Panc1 (cell line): ENCODE measurements around the gene FKBP2. TPM values are rescaled to one million over a fixed set of nuclear protein-coding genes. Genes with fewer than 3 reads are reported as not detected.

ENCODE experiments used
- ATAC-seq: fragments of 200-7000 bp; cut with Tn5 transposase; 2 replicates; pipeline ENCODE4 v1.9.1; 2020; ENCODE audit warnings: mild to moderate bottlenecking, moderate library complexity
- BruUV-seq: library from RNA; stranded (reverse); fragments of 400-500 nt; replicated peaks from 2 replicates; lab custom pipeline; 2021; lab: Mats Ljungman, UMichigan
- CTCF ChIA-PET: fragments of 300-600 bp; sonication (Branson Sonifier 250); formaldehyde crosslinking; loops from one replicate; lab custom pipeline; 2022; ENCODE audit warnings: antibody characterized with exemption; lab: Charles Lee
- POLR2A ChIA-PET: fragments of 300-600 bp; sonication (Branson Sonifier 250); formaldehyde crosslinking; loops from one replicate; lab custom pipeline; 2022; ENCODE audit warnings: antibody characterized with exemption; lab: Charles Lee
- DNase-seq: peaks from one replicate; pipeline ENCODE4 v3.0.0-alpha.2; 2010; ENCODE audit warnings: low read depth, low spot score
- H3K27ac ChIP-seq: 2 replicates; pipeline ENCODE4 v1.5.1; 2011; ENCODE audit warnings: mild to moderate bottlenecking, low read length, inconsistent platforms
- H3K27me3 ChIP-seq: fragments of 200-500 bp; sonication (Bioruptor generic); 2 replicates; pipeline ENCODE4 v1.6.0; 2014; ENCODE audit warnings: low read length, inconsistent platforms; ENCODE audit not compliant: control insufficient read depth, insufficient read depth
- H3K36me3 ChIP-seq: fragments of 200-500 bp; sonication (Bioruptor generic); 2 replicates; pipeline ENCODE4 v1.5.1; 2014; ENCODE audit warnings: inconsistent platforms, mild to moderate bottlenecking, low read length, moderate library complexity; ENCODE audit not compliant: control insufficient read depth, insufficient read depth
- H3K4me1 ChIP-seq: 2 replicates; pipeline ENCODE4 v1.5.1; 2011; ENCODE audit warnings: inconsistent platforms, mild to moderate bottlenecking, low read length, moderate library complexity; ENCODE audit not compliant: control insufficient read depth, insufficient read depth
- H3K4me3 ChIP-seq, 2 experiments: 2 replicates each; pipeline ENCODE4 v1.5.1; 2011 to 2012; ENCODE audit warnings: low read depth in 2 of 2, low read length in 2 of 2, mild to moderate bottlenecking in 2 of 2, inconsistent platforms in 1 of 2, moderate library complexity in 1 of 2
- H3K9me3 ChIP-seq: fragments of 200-500 bp; sonication (Bioruptor generic); 2 replicates; pipeline ENCODE4 v1.5.1; 2014; ENCODE audit warnings: low read depth, mild to moderate bottlenecking, inconsistent platforms, low read length, moderate library complexity; ENCODE audit not compliant: control insufficient read depth, insufficient read depth
- CTCF ChIP-seq: fragments of 450-650 bp; IDR thresholded peaks from 2 replicates; pipeline ENCODE4 v1.5.1; 2017; ENCODE audit warnings: mild to moderate bottlenecking
- POLR2AphosphoS5 ChIP-seq: IDR thresholded peaks from 2 replicates; pipeline ENCODE4 v1.6.1; 2012; ENCODE audit warnings: mild to moderate bottlenecking, low read depth, low read length, moderate library complexity
- SIN3A ChIP-seq: IDR thresholded peaks from 2 replicates; pipeline ENCODE4 v1.6.1; 2012; ENCODE audit warnings: low read depth, mild to moderate bottlenecking, low read length, moderate library complexity, borderline replicate concordance; ENCODE audit not compliant: insufficient read depth
- TCF7L2 ChIP-seq: IDR thresholded peaks from 2 replicates; pipeline ENCODE4 v1.6.1; 2011; ENCODE audit warnings: mild to moderate bottlenecking, low read depth, low read length, inconsistent platforms
- in situ Hi-C: cut with HindIII; loops from 2 replicates; pipeline ENCODE4 v1.10.0; 2016; ENCODE audit warnings: low sequenced_read_pairs, low pct_unique_long_range_greater_than_20kb
- intact Hi-C: fragments of 100-400 bp; cut with micrococcal nuclease; formaldehyde crosslinking; loops from one replicate; pipeline ENCODE4 v1.10.0; 2022; ENCODE audit not compliant: unreplicated experiment
- total RNA-seq: library from RNA; stranded (reverse); gene quantifications from one replicate; pipeline ENCODE4 v1.2.1, GENCODE V29; 2021; ENCODE audit not compliant: unreplicated experiment
- TF ChIP-seq, protein P1 (sequence below), 2 experiments: IDR thresholded peaks; 2 replicates each; pipeline ENCODE4 v1.6.1; 2011 to 2012; ENCODE audit warnings: low read depth in 2 of 2, control low read depth in 1 of 2, low read length in 1 of 2, mild to moderate bottlenecking in 1 of 2, moderate library complexity in 1 of 2; ENCODE audit not compliant: insufficient read depth in 1 of 2

The FKBP2 gene
- total RNA-seq, 1 experiment from 2014 or later, result 71.8 TPM

DNA sequence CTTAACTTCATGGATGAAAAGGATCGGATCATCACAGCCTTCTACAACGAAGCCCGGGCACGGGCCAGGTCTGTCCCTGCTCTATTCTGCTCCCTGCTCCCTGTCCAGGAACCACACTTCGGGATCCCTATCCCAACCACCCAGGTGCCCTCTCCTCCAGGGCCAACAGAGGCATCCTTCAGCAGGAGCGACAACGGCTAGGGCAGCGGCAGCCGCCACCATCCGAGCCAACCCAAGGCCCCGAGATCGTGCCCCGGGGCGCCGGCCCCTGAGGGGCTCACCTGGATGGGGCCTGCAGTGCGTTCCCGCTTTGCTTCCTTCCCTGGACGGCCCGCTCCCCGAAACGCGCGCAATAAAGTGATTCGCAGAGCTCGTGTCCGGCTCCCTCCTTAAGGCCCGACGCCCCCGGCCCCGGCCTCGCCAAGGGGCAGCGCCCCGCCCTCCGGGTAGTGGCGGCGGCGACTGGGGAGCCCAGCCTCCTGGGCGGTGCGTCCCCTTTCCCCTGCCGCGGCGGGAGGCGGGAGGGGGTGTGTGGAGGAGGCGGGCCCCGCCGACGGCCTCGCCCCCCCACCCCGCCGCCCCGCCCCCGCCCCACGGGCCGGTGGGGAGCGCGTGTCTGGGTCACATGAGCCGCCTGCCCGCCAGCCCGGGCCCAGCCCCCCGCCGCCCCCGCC, 6.8 kb upstream of the FKBP2 start, which contains the start of gene VEGFB:
Gene VEGFB, plus strand, starts transcription at position 672 of the 674 bp plus-strand sequence. CDS start 250 bp downstream, outside the sequence.
- Histone ChIP-seq H3K27me3 (no peaks in the 10 kb centered on the region), H3K27ac (peak within 1 kb of the TSS; percentile 70), H3K36me3 (no peaks in the 10 kb centered on the region; the same call in 1 of the 2 replicates), H3K4me1 (peaks cover 41% of the 10 kb centered on the region), H3K9me3 (no peaks in the 10 kb centered on the region), H3K4me3 (peak within 1 kb of the TSS; percentile 61 to 75)
- peak; percentile 75 for ATAC-seq
- in situ Hi-C loops, result no loop called here
- intact Hi-C loops, result no loop called here
- POLR2A ChIA-PET, result interaction anchor here (0.6 kb wide), 1 partner anchor 84 kb away, joined by 6 read pairs; no protein-coding TSS in a partner anchor
- CTCF ChIA-PET, result no interaction called here
- no peak; the same call in 1 of the 2 replicates for TF ChIP-seq TCF7L2
- no peak for TF ChIP-seq POLR2AphosphoS5
- no peak for TF ChIP-seq CTCF
- TF ChIP-seq SIN3A, result peak; percentile 39; the same call in 1 of the 2 replicates
- TF ChIP-seq, protein P1, sequence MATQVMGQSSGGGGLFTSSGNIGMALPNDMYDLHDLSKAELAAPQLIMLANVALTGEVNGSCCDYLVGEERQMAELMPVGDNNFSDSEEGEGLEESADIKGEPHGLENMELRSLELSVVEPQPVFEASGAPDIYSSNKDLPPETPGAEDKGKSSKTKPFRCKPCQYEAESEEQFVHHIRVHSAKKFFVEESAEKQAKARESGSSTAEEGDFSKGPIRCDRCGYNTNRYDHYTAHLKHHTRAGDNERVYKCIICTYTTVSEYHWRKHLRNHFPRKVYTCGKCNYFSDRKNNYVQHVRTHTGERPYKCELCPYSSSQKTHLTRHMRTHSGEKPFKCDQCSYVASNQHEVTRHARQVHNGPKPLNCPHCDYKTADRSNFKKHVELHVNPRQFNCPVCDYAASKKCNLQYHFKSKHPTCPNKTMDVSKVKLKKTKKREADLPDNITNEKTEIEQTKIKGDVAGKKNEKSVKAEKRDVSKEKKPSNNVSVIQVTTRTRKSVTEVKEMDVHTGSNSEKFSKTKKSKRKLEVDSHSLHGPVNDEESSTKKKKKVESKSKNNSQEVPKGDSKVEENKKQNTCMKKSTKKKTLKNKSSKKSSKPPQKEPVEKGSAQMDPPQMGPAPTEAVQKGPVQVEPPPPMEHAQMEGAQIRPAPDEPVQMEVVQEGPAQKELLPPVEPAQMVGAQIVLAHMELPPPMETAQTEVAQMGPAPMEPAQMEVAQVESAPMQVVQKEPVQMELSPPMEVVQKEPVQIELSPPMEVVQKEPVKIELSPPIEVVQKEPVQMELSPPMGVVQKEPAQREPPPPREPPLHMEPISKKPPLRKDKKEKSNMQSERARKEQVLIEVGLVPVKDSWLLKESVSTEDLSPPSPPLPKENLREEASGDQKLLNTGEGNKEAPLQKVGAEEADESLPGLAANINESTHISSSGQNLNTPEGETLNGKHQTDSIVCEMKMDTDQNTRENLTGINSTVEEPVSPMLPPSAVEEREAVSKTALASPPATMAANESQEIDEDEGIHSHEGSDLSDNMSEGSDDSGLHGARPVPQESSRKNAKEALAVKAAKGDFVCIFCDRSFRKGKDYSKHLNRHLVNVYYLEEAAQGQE (IDR thresholded peaks at IDR 0.05; ENCODE audit: insufficient read depth in 1 of 2, low read depth in 2 of 2, low read length in 1 of 2), result no peak
- BruUV-seq, result no TSS peak
- no peak for DNase-seq

GRCh38 chr11:64234647-64235379, 6.1 kb upstream of the FKBP2 start:
- no peak for TF ChIP-seq POLR2AphosphoS5
- TF ChIP-seq SIN3A, result 0 out of 2 replicates have a peak, but pooled peaks have one; percentile 69
- no peak for TF ChIP-seq TCF7L2
- TF ChIP-seq CTCF, result no peak
- TF ChIP-seq, protein P1 (IDR thresholded peaks at IDR 0.05; ENCODE audit: insufficient read depth in 1 of 2, low read depth in 2 of 2, low read length in 1 of 2), result no peak
- Histone ChIP-seq H3K4me3 (peak overlapping the region; percentile 61 to 75), H3K36me3 (no peaks in the 10 kb centered on the region; the same call in 1 of the 2 replicates), H3K4me1 (peaks cover 35% of the 10 kb centered on the region), H3K27me3 (no peaks in the 10 kb centered on the region), H3K27ac (peak overlapping the region; percentile 69), H3K9me3 (no peaks in the 10 kb centered on the region)
- CTCF ChIA-PET, result no interaction called here
- DNase-seq (no peak), ATAC-seq (peak; percentile 69)
- intact Hi-C loops, result no loop called here
- POLR2A ChIA-PET, result no interaction called here
- BruUV-seq, result no TSS peak
- in situ Hi-C loops, result no loop called here
